Measurements from ENCODE around the gene GAS2.

Gene GAS2

DNA sequence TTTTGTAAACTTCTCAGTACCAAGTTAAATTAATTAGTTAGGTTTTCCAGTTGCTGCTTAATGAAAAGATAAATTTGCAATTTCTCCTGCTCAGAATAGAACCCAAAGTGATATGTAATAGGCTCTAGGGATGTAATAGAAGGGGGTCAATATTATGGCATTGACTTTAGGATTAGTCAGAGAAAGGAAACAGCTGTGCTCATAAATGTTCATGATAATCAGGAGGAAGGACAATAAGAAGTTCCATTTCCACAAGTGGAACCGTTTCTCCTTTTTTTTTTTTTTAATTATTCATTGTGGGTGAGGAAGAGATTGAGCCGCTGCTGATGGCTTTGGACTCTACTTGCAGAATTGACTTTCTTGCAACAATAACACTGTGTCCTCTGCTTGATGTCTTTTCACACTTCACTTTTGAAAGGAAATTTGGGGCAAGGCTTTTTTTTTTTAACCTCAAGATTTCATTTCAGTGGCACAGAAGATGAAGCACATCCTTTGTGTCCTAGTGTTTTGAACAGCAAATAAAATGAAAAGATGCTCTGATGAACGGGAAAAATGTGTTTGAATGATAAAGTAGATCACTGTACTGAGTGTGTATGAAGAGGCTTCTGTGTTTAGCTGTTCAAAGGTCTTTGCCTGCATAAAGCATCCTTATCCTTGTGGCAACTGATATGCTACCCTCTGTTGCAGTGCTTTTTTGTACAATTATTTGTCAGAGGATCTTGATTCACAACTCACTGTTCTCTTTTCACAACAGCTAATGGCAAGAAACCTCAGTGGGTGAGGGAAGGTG lies 62.4 kb downstream of the GAS2 start:
- DNase-seq (ENCODE audit: low spot score), result peak; percentile 72

DNA sequence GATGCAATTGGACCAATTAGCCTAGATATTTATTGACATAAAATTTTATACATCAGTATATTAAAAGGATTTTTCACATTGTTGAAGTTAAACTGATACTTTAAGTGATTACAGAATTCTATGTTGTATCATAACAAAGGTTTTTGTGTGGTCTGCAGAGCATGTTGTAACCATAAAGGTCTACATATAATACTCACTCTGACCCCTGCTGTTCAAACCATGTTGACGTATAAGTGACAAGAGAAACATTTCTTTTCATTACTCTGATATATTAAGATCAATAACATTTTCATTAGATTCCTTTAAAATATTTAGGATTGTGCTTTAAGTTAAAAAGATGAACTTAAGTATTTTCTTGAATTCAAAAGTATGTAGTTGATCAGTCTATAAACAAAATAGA lies 63.9 kb downstream of the GAS2 start:
- peak; percentile 54 for DNase-seq (ENCODE audit: low spot score)

DNA sequence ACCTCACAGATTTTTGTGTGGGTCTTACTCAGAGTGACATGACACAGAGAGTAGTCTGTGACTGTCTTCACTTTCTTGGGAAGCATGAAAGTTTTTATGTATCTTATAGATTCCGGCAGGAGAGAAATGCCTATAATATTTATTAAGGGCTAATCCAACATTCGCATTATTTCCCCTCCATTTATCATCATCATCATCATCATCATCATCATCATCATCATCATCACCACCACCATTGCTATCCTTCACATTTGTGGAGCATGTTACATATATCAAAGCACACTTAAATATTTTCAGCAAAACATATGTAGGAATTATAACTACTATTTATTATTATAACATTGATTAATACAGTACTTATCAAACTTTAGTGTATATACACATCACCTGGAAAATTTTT lies 66.2 kb downstream of the GAS2 start:
- DNase-seq (ENCODE audit: low spot score), result no peak

DNA sequence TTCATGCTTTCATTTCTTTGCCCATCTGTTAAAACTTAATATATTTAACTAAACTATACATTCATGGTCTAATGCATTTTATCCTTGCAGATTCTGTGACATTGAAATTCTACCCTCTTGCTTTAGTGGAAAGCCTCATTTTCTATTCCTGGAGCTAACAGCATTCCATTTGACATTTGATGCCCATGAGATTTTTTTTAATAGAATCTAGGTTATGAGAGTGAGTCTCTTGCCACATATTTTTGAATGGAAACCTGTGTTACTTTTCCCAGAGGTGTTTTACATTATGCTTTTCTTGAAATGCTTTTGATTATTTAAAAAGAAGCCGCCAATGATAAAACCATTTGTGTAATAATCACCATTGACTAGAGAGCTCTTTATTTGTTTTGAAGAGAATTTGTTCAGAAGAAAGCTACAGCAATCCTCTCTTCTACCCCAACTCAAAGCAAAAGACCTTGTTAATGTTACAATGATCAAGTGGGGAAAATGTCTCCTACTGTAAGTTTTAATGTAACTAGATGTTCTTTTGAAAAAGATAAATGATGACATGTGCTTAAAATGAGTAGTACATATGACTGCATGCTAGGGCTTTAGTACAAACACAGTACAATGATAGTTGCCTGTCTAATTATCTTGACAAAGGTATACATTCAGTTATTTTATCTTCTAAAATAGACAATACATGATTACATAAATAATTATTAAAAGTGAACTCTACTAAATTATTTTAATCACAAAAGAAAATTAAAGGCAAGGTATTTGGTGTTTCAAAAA lies 67.3 kb downstream of the GAS2 start:
- DNase-seq (ENCODE audit: low spot score), result no peak

DNA sequence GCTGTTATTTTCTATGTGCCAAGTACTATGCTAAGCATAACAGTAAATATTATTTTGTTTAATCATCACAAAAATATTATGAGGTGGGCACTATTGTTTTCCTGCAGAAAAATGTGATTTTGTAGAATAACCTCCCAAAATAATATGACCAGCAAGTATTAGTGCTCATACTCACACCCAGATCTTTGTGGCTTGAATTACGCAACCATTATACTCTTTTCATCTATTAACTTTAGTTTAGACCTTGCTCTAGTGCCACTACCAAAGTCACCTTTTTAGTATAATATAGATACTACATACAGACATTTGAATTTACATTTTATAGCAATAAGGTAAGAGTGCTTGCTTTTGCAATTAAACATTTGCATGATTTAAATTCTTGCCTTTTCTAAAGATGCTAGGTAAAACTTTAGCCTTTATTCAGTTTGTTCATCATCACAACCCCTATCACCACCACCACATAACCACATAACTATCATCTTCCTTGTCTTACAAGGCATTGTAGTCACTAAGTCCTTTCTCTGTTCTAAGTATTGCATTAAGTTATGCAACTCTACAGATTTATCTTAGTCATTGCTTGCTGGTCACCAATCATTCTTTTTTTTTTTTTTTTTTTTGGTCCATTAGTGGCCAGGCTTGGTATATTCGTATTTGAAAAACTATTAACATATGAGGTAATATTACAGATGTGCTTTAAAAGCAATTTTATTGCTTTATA lies 68.4 kb downstream of the GAS2 start:
- DNase-seq (ENCODE audit: low spot score), result no peak

DNA sequence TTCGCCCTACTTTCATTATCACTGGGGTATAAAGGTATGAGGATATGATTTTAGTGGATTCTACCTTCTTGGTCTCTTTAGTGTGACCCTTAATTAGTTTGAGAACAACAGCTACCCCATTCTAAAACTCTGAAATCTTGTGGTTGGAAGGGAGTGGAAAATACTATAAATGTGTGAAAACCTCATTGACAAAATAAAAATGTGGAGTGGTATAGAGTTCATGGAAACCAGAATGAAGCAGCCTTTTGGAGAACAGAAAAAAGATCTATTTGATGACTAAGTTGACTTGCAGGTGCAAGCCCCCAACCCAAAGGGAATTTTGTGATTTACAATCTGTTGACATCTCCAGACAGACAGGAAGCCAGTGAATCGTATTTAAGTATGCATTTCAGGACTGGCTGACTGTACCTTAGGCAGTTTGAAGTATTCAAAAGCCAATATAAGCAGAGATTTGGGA lies 75.8 kb downstream of the GAS2 start:
- no peak for DNase-seq (ENCODE audit: low spot score)

DNA sequence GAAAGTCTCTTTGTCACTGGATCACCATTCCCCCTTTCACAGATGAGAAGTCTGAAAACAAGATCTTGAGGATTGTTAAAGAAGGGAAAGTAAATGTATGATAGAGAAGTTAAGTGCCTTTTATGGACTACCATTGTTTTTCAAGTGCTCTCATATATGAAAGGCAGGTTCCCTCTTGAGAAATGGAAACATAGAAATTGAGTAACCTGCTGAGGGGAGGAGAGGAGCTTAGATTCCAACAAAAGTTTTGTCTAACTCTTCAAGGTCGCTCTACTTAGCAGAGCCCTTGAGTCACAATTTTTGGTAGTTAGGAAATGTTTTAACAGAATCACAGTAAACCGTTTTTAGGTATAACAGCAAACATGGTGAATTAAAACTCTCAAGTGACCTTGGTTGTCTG lies 83.1 kb downstream of the GAS2 start:
- no peak for DNase-seq (ENCODE audit: low spot score)

DNA sequence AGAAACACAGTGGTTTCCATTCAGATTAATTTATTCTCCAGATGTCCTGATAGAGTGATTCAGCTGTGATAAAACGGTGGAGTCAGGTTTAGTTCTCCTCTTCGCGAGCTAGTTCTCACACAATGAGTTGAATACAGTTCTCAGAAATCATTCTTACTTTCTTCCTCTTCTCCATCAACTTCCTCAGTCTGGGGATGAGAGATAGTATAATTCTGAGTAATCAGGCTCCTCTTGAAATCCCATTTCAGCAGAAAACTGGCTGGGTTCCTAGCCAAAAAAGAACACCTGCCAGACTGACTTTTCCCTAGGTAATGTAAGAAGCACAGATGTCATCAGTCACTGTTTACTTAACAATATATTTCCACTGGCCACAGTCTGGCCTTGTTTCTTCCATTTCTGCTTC lies 86.5 kb downstream of the GAS2 start:
- DNase-seq (ENCODE audit: low spot score), result no peak

DNA sequence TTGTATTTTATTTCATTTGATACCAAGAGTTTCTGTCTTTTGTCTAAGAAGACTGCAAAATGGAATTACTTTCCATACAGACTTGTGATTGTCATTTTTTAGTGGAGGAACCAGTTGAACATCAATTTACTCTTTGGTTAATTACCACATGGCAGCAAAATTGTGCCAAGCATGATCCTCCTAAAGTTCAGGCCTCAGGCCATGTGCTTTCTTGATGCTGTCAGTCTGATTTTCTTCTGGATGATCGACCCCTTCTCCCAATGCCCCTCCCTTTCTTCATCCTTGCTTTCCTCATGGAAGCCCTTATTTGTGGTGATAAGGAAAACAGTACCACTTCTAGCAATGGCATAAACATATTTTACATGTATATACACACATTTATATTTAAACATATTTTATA lies 87.0 kb downstream of the GAS2 start:
- DNase-seq (ENCODE audit: low spot score), result no peak

DNA sequence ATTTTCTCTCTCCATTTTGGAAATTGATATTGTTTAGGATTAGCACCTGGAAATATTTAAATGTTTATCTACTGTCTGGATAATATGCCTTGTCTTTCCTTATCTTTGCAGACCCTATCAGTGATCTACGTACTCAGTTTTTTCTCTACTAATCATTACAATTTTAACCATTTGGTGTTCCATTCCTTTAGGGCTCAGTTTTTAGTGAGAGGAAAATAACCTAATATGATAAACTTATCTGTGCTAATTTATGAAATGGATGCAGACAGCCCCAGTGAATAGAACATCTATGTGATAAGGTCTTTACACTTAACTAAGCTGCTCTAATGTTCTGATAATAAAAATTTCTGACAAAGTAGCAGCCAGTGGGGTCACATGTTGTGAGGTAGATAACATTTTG lies 94.7 kb downstream of the GAS2 start:
- DNase-seq (ENCODE audit: low spot score), result no peak

DNA sequence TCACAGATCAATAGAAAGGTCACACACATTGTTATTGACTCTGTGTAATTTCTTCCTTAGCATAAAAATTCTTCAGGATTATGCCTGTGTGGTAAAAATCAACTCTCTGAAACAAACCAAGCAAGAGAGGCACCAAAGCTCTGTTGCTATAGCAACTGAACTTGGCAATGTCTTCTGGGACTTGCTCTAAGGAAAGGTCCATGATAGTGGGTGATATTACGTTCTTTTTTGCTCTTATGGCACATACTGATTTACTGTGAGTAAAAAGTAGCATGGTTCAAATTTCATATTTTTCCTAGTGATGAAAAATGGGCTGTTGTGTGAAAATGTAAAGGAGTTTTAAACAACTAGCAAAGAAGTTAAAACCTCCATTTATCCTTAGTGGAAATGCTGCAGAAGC lies 96.8 kb downstream of the GAS2 start:
- DNase-seq (ENCODE audit: low spot score), result no peak

DNA sequence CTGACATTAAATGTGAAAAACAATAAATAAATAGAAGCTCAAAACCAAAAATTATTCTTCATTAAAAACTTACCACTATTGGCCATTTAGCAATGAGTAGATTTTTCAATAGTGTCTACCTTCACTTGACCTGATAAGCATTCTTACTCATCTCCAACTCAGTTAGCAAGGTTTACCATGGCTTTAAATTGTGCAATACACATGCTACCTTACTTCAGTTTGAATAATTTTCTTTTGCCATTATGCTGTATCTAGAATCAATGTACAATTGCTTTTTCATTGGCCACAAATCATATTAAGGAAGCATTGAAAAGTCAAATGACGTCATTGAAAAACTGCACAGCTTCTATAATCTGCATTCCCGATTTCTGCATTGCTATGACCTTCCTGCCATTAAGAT lies 98.3 kb downstream of the GAS2 start:
- DNase-seq (ENCODE audit: low spot score), result no peak

DNA sequence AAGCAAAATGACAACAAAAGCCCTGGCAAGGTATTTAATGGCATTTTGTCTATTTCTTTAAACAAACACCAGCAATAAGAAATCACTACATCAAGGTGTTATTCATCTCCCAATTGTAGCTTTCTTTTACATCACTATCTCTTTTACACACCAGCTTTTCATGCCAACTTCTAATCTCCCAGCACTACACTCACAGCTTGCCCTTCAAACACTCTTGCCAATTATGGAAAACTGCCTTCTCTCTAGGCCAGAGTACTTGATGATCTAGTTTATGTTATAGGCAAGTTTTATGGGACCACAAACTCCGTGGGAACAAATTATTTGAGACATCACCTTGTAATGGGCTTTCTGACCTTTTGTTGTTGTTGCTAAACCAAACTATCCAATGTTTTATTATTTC lies 101.9 kb downstream of the GAS2 start:
- no peak for DNase-seq (ENCODE audit: low spot score)

DNA sequence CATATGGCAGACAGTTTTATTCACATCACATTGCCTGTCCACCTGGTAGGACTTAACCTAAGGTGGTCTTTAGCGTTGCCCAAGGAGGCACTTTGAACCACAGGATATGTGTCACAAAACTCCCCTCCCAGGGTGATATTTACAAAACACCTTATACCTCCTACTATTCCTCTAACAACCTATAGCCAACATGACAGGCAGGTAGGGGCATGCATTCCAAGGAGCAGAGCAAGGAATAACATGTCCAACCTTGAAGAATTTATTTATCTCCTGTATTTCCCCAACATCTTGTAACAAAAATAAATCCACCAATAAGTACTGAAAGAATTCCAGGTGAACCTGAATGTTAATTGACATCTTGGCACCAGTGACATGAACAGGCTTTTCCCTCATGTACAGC lies 102.7 kb downstream of the GAS2 start:
- no peak for DNase-seq (ENCODE audit: low spot score)

DNA sequence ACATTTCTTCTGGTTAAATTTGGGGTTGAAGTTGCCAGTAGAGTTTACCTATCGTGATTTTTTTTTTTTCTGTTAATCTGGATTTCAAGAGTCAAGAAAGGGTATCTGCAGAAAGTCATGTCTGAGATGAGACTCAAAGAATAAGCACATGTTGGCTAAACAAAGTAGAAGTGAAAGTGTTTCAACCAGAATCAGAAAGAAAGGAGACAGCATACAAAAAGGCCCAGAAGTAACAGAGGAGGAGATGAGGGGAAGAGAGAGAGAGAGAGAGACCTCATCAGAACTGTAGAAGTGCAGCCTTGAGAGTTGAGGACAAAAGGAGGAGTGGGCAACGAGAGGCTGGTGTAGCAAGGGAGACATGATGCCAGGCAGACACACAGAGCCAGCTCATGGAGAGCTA lies 108.3 kb downstream of the GAS2 start:
- DNase-seq (ENCODE audit: low spot score), result no peak

DNA sequence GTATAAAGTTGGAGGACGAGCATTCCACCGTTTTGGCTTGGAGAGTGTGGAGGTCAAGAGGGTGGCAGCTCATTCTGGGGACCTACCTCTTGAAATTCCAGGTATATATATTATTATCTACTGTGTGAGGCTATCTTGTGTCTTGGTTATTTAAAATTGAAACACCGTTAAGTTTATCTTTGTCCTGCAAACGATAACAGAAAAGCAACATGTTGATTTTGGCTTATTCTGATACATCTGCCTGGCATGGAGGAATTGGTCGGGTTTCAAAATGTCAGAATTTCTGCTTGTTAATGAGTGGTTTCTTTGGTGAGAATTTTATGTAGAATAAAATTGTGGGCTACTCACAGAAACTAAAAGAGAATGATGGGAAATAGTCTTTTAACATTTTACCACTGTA lies 108.8 kb downstream of the GAS2 start:
- no peak for DNase-seq (ENCODE audit: low spot score)

DNA sequence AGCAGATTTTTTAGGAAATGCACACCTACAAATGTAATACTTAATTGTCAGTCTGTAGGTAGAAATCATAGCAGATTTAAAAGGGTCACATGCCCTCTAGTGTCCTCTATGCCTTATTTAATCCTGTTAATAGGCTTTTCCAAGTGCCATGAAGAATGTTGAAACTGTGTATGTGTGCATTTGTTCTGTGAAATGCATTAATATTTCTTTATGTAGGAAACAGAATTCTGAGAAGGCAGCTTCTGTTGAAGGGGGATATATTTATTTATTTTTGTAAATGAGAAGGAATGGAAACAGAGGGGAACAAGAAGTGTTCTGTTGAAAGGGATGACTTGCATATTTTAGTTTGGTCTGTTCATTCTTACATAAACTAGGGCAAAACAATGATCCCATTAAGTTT lies 112.2 kb downstream of the GAS2 start:
- DNase-seq (ENCODE audit: low spot score), result peak; percentile 85

DNA sequence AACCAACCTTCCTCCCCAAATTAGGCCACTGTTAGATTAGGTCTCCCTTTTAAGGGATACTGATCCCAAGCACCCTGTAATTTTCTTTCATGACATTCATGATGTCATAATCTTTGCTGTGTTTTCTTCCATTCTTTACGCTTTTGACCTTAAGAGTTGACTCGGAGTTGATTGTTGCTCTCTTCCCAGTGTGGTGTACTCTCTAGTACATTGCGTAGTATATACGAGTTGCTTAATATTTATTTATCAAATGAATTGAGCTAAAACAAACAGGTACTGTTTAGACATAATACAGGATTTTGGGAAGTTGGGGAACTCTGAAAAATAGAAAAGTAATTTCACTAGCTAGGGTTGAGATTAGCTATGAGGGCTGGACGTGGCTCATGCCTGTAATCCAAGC lies 113.4 kb downstream of the GAS2 start:
- no peak for DNase-seq (ENCODE audit: low spot score)

DNA sequence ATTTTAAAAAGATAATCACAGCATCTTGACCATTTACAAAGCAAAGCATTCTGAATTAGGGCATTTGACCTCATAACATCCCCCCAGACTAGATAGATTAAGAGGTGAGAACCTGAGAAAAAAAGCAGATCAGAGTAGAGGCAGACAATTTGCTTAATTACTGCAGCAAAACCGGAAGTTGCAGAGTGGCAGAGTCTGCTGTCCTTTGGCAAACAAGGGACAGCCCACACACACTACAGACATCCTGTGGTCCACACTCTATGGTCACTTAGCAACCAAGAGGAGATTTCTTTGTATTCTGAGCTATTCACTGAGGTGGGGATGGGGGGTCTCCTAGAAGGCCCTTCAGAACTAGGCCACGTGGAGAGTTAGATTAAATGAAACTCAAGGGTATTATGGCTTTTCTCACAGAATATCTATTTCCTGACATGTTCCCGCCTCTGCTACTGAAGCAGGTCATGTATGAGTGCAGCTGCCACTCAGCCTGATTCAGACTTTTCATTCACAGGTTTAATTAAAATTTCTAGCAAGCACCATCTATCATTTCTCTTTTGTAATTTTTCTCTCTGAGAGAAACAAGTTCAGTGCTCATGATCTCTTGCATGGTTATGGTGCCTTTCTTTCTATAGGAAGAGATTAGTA lies 114.7 kb downstream of the GAS2 start:
- DNase-seq (ENCODE audit: low spot score), result no peak

DNA sequence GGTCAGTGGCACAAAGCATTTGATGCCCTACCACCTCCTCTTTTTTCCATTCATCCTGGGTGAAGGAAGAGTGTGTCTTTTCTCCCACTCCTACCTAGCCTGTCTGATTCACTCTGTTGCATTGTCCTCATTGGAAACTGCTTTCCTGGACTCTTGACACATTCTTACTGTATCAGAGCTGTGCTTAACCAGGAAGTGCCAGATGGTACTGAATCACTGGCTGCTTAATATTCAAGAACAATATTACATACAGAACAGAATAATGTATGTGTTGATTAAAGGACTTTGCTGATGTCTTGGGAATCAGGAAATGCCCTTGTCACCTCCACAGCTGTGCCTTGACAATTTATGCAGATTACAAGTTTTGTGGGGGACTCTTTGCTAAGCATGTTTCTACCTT lies 118.8 kb downstream of the GAS2 start:
- DNase-seq (ENCODE audit: low spot score), result peak; percentile 58

DNA sequence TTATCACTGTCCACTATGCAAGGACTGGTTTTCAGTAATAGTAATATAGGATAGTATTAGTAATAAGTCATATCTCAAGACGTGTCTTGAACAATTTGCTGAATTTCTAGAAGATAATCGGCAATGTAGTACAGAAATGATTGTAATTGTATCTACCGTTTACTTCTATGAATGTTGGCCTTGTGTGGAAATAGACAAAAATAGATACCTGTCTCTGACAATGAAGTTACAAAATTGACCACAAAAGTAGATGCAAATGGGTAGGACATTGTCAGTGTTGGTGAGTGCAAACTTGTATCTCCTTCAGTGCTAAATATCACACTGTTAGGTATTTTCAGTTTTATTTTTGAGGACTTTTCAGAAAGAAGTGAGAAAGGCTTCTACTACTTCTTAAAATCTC lies 120.1 kb downstream of the GAS2 start:
- DNase-seq (ENCODE audit: low spot score), result peak; percentile 25

DNA sequence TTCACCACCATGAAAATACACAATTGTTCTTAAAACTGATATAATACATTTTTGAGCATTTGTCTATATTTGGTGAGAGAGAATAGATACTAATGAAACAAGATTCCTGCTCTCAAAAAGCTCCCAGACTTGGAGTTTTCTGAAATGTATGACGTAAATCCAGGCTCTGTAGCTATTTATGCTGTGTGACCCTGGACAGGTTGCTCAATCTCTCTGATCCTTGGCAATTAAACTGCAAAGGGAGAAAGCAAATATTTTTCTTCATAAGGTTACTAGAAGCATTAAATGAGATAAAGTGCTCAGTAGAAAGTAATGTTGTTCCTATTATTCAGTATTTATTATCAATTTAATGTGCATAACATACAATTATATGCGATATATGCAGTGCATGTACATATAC lies 120.6 kb downstream of the GAS2 start:
- DNase-seq (ENCODE audit: low spot score), result peak; percentile 20
